Stimulated activated CD4-positive, alpha-beta T cell treated with anti-CD3 and anti-CD28 coated beads, Interleukin-12 subunit alpha, Interleukin-12 subunit beta, amount 100 ng/mL, for 24 hours (primary cell): ENCODE measurements around the gene ADAP1.

Experiments used
- DNase-seq, 2 experiments: peaks; one replicate each; pipeline ENCODE4 v3.0.0-alpha.2; 2020; ENCODE audit warnings: low read depth in 2 of 2

Gene ADAP1

GRCh38 chr7:988963-989529 lies 34.6 kb upstream of the ADAP1 start:
- no peak for DNase-seq

GRCh38 chr7:988426-988911 lies 34.0 kb upstream of the ADAP1 start:
- DNase-seq = no peak

DNA sequence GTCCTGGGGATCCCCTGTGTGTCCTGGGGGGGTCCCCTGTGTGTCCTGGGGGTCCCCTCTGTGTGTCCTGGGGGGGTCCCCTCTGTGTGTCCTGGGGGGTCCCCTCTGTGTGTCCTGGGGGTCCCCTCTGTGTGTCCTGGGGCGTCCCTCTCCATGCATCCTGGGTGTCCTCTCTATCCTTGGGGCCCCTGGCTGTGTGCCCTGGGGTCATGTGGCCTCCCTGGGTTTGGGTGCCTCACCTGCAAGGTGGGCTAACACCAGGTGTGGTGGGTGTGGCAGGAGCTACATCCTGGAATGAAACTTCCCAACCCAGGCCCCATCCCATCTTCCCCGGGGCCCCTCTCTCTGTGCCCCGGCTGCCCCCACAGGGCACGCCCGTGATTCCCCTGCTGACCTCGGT lies 33.4 kb upstream of the ADAP1 start:
- no peak for DNase-seq

DNA sequence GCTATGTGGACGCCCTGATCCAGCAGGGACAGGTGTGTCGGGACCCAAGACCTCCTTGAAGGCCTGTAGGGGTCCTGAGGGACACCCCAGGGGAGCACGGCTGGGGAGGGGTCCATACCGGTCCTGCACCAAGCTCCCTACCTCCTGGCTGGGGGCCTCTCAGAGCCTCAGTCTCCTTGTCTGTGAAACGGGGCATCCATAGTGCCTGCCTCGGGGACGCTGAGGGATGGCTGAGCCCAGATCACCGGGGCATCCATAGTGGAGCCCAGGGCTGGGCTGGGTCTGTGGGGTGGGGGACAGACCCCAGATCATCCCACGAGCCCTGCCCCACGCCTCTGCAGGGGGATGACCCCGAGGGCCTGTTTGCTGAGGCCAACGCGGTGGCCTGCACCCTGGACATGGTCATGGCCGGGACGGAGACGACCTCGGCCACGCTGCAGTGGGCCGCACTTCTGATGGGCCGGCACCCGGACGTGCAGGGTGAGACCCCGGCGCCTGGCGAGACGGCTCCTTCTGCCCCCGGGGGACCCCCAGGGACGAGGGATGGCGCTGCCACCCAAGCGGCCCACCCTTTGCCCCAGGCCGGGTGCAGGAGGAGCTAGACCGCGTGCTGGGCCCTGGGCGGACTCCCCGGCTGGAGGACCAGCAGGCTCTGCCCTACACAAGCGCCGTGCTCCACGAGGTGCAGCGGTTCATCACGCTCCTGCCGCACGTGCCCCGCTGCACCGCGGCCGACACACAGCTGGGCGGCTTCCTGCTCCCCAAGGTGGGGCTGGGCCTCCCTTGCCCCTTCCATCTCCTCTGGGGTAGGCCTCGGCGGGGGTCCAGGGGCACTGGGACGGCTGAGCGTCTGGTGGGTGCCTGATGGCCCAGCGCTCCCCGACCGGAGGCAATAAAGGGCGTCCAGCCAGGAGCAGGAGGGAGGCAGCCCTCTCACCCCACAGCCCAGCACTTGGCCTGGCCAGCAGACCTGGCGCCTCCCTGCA lies 32.6 kb upstream of the ADAP1 start:
- DNase-seq = no peak

DNA sequence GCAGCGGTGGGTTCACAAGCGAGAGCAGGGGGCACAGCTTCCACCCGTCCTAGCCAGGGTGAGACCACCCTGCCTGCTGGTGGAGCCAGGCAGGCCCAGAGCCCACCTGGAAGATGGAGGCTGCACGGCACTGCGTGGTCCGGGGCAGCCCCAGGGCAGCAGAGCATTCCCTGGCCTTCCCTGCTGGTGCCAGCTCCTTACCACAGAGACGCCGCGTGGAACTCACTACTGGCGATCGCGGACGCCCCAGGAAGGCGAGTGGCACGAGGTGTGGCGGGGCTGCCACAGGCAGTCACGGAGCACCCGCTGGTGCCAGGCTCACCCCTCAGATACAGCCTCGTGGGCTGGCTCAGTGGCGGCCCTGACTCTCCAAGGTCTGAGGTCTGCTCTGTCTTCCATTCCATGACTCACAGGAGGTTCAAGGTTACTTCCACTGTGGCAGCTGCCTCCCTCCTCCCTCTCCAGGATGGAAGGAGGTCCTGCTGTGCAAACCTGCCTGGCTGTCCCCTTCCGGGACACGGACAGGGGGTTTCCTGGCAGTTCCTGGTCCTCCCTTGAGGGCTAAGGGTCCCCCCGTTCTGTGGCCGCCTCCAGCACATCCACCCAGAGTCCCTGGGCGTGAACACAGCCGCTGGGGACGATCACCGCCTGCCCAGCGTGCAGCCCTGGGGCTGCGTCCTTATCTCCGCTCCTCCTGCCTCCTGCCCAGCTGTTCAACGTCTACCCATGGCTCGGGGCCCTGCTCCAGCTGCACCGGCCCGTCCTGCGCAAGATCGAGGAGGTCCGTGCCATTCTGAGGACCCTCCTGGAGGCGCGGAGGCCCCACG lies 31.6 kb upstream of the ADAP1 start:
- DNase-seq = no peak

GRCh38 chr7:985127-985416 lies 30.6 kb upstream of the ADAP1 start:
- DNase-seq = no peak

GRCh38 chr7:984361-985126 lies 30.1 kb upstream of the ADAP1 start:
- no peak for DNase-seq

- DNase-seq = no peak
Observed at GRCh38 chr7:983616-984071, 29.2 kb upstream of the ADAP1 start.

DNA sequence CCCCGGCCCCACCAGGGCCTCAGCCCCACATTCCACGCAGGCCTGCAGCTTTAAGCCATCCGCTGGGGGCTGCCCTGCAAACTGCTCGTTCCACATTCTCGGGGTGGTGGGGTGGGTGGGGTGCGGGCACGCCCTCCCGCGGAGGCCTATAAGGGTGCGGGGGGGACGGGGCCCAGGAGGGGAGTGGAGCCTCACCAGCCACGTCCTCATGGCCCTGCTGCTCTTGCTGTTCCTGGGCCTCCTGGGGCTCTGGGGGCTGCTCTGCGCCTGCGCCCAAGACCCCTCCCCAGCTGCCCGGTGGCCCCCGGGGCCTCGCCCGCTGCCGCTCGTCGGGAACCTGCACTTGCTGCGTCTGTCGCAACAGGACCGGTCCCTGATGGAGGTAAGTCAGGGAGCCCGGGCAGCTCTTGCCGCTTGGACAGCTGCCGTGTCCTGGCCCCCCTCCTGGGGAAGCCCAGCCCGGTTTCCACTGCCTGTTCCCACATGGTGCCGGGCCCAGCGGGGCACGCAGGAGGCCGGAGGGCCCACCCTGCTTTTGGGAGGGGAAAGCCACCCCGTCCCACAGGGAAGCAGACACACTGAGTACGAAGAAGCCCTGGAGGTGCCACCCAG lies 28.6 kb upstream of the ADAP1 start, which contains the start of gene CYP2W1:
Gene CYP2W1, plus strand, starts transcription at position 178 of the 612 bp plus-strand sequence. Its CDS starts 31 bp downstream, at position 209.
- no peak for DNase-seq

- DNase-seq = no peak
Observed at GRCh38 chr7:982511-983003, 28.1 kb upstream of the ADAP1 start.

DNA sequence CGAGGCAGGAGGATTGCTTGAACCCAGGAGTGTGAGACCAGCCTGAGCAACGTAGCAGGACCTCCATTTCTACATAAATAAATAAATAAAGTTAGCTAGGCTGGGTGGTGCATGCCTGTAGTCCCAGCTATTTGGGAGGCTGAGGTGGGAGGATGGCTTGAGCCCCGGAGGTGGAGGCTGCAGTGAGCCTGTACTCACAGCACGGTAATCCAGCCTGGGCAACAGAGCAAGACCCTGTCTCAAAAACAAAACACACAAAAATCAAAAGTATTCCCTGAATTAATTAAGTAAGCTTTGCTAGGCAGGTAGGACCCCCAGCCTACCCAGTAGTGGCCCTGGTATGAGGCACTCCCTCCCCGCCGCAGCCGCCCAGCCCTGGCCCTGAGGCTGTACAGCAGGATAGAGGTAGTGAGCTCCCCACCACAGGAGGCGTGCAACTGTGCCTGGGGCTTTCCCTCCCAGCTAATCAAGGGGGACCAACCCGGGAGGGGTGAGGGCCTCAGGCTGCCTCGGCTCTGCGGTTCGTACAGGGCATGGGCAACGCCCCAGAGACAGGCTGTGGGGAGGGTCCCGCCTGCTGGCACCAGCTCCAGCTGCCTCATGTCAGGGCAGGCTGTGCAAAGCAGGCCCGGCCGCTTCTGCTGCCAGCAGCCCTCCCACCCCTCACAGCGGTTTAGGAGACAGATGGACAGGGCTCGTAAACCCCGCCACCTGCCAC lies 27.5 kb upstream of the ADAP1 start:
- no peak for DNase-seq

DNA sequence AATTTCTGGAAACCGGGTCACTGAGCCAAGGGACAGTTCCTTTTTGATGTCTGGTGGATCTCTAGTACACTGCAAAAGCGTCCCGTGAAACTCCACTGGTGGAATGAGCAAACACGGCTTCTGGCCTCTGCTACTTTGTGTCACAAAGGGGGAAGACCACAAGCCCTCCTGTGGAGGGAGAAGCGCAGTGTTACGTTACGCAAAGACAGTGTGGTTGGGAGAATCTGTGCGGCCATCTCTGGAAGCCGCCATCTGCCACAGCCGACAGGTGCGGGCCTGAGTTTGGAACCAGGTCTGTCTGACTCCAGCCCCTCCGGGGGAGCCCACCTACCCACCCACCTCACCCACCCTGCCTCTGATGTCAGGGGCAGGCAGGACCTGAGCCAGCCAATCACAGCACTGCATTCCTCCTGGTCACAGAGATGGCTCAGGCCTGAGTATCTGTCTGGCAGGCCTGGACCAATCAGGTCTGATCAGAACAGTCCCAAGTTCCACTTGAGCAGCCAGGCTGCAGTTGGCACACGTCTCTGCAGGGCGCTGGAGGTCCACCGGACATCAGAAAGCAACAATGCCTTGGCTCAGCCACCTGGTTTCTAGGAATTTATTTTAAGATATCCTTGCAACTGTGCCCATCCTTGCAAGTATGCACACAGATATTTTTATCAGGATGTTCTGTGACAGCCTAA lies 25.5 kb upstream of the ADAP1 start:
- DNase-seq = no peak

DNA sequence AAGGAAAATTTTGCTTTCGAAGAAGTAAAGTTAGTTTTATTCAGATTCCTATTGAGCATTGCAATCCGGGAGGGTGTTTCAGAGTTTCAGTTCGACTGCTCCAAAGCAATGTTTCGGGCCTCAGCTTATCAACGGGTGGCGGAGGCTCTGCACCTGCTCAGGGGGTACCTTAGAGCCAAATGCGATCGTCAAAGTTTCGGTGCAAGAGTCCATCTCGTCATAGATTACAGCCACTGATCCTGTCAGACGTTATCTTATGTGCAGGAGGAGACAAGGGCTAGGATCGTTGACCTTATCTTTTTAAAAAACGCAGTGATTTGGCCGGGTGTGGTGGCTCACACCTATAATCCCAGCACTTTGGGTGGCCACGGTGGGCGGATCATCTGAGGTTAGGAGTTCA lies 24.7 kb upstream of the ADAP1 start:
- no peak for DNase-seq

DNA sequence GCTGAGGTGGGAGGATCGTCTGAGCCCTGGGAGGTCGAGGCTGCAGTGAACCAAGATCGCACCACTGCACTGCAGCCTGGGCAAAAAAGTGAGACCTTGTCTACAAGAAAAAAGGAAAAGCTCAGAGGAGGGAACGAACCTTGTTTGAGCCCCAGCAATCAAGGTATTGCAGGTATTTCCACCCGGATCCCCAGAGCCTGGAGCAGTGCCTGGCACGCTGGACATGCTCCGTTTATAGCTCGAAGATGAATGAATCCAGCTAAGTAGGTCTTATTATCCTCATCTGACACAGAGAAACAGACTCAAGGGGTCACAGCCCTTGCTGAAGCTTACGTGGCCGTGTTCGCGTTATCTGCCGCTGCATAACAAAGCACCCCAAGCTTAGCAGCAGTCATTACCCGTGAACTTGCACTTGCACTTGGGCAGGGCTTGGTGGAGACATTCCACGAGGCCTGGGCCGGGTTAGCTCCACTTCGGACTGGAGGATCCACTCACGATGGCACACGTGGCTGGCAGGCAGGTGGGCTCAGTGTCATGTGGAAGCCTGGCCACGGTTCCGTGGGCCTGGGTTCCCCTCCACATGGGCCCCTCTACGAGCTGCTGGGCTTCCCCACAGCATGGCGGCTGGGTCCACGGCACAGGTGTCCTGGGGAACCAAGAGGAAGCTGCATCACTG lies 24.1 kb upstream of the ADAP1 start:
- no peak for DNase-seq

DNA sequence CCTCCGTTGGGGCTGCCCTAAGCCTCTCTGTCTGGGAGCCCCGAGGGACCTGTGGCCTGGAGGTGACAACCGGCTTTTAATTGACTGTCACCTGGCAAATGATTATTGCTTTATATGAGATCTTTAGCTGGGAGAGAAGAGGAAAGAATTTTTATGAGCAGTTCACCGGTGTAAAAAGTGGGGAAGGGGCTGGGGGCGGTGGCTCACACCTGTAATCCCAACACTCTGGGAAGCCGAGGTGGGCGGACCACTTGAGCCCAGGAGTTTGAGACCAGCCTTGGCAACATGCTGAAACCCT lies 23.5 kb upstream of the ADAP1 start:
- no peak for DNase-seq

DNA sequence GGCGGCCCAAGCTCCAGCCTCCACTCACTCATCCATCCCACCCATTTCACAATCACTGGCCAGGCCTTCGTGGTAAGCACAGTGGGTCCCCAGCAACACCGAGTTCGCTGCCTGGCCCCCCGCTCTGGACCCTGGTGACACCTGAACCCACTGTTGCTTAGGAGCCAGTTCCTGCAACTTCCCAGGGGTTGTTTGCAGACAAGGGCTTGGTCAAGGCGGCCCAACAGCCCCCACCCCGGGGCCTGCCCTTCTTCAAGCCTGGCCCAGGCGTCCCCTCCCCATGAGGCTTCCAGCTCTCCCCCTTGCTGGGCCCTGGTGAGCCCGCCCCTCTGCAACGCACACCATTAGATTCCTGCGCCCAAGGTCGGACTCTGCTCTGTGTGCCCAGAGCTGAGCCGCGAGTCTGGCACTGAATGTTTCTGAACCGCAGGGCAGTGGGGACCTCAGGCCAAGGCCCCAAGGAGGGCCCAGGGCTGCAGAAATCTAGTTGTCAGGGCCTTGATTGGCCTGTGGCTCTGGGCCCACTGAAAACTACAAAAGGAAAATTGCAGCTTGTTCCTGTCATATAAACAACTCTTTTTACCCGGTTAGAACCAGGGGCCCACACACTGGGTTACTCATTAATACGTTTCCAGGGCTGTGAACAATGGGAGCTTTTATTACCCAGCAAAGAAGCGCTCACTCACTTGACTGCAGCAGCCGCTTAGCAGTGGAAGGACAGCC lies 23.0 kb upstream of the ADAP1 start:
- DNase-seq = no peak

DNA sequence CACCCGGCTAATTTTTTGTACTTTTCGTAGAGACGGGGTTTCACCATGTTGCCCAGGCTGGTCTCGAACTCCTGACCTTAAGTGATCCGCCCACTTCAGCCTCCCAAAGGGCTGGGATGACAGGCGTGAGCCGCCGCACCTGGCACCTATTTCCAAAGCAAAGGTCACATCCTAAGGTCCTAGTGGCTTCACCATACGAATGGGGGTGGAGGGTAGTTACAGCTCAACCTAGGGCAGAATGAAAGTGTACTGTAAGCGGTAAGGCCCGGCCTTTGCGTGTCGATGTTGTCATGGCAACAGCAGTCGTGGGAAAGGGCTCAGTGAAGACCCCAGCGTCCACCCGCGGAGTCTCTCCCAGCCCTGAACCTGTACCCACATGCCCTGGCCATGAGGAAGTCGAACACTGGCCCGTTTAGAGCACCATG lies 22.4 kb upstream of the ADAP1 start:
- no peak for DNase-seq

DNA sequence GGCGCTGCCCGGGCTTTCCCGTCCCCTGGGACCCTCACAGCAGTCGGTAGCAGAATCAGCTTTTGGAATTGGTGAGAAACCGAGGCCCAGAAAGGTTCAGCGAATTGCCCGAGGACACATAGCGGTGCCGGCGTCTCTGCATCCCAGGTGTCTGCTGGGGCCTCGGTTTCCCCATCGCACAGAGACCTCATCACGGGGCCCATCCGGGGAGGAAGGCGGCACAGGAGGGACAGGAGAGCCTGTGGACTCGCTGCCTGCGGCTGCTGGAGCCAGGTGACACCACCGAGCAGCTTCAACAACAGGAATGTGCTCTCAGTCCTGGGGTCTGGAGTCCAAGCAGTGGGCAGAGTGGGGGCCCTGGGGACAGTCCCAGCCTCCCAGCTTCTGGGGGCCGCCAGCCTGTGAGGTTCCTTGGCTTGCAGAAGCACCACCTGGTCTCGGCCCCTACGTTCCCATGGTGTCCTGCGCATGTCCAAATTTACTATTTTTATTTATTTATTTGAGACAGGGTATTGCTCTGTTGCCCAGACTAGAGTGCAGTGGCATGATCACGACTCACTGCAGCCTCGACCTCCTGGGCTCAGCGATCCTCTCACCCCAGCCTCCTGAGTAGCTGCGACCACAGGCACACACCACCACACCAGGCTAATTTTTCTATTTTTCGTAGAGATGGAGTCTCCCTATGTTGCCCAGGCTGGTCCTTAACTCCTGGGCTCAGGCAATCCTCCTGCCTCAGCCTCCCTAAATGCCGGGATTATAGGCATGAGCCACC lies 21.4 kb upstream of the ADAP1 start:
- DNase-seq = no peak
